GM12878 (cell line): ENCODE data around the gene RAB25. TPM values are rescaled to one million over a fixed set of nuclear protein-coding genes. Genes with fewer than 3 reads are reported as not detected.

Experiments used
- ATAC-seq: fragments of 200-7000 bp; cut with Tn5 transposase; 3 replicates; pipeline ENCODE4 v1.9.1; 2020; ENCODE audit warnings: mild to moderate bottlenecking, moderate library complexity
- BruUV-seq: library from RNA; stranded (reverse); fragments of 400-500 nt; replicated peaks from 2 replicates; lab custom pipeline; 2021; lab: Mats Ljungman, UMichigan
- CTCF ChIA-PET: fragments of 300-600 bp; sonication (Branson Sonifier 250); formaldehyde crosslinking; extraction: SDS; loops from one replicate; lab custom pipeline; 2021; ENCODE audit warnings: inconsistent platforms; lab: Yijun Ruan, JAX
- POLR2A ChIA-PET: fragments of 350-600 bp; formaldehyde crosslinking; extraction: SDS; loops from one replicate; lab custom pipeline; 2021; ENCODE audit warnings: inconsistent platforms; lab: Charles Lee
- RAD21 ChIA-PET: fragments of 300-600 bp; sonication (Branson Sonifier 250); formaldehyde crosslinking; loops from one replicate; lab custom pipeline; 2023; ENCODE audit warnings: antibody characterized with exemption; ENCODE audit not compliant: unreplicated experiment; lab: Charles Lee
- SMC1A ChIA-PET: fragments of 300-600 bp; sonication (Branson Sonifier 250); formaldehyde crosslinking; loops from one replicate; lab custom pipeline; 2023; ENCODE audit not compliant: unreplicated experiment, uncharacterized antibody; lab: Charles Lee
- DNase-seq: peaks from one replicate; pipeline ENCODE4 v3.0.0-alpha.2; 2011; ENCODE audit warnings: low read depth, low spot score
- FAIRE-seq: peaks from 3 replicates; lab custom pipeline; 2011; peaks lifted over from hg19 to GRCh38; lab: Jason Lieb, UNC
- H2AFZ ChIP-seq: 2 replicates; pipeline ENCODE4 v1.6.0; 2011; ENCODE audit warnings: low read depth, low read length, control low read depth; ENCODE audit not compliant: control insufficient read depth
- H3K27ac ChIP-seq: 2 replicates; pipeline ENCODE4 v1.5.1; 2011; ENCODE audit warnings: control low read depth; ENCODE audit not compliant: control insufficient read depth, insufficient read depth
- H3K27me3 ChIP-seq, 2 experiments: replicated peaks in 1 of 2; 2 replicates each; pipeline versions ENCODE4 v1.6.0 to v1.6.1; 2011; ENCODE audit warnings: low read length in 1 of 2; ENCODE audit not compliant: control insufficient read depth in 2 of 2, insufficient read depth in 2 of 2
- H3K36me3 ChIP-seq, 2 experiments: 2 replicates each; pipeline ENCODE4 v1.5.1; 2011; ENCODE audit warnings: low read length in 1 of 2; ENCODE audit not compliant: control insufficient read depth in 2 of 2, insufficient read depth in 2 of 2
- H3K4me1 ChIP-seq: 2 replicates; pipeline ENCODE4 v1.6.1; 2011; ENCODE audit warnings: mild to moderate bottlenecking, low read length, moderate library complexity, mixed read lengths; ENCODE audit not compliant: control insufficient read depth, insufficient read depth
- H3K4me2 ChIP-seq: 2 replicates; pipeline ENCODE4 v1.6.0; 2011; ENCODE audit warnings: control low read depth; ENCODE audit not compliant: control insufficient read depth, insufficient read depth
- H3K4me3 ChIP-seq: fragments of 200-600 bp; sonication (generic); 2 replicates; pipeline ENCODE4 v1.5.1; 2016
- H3K79me2 ChIP-seq: 2 replicates; pipeline ENCODE4 v1.6.0; 2011; ENCODE audit warnings: low read length; ENCODE audit not compliant: control insufficient read depth, insufficient read depth
- H3K9ac ChIP-seq: 2 replicates; pipeline ENCODE4 v1.8.0; 2011; ENCODE audit warnings: low read length, control low read depth, mixed read lengths; ENCODE audit not compliant: control insufficient read depth, insufficient read depth
- H3K9me3 ChIP-seq: replicated peaks from 3 replicates; pipeline ENCODE4 v1.5.1; 2011; ENCODE audit warnings: mild to moderate bottlenecking, low read length; ENCODE audit not compliant: control insufficient read depth, insufficient read depth
- H4K20me1 ChIP-seq: 2 replicates; pipeline ENCODE4 v1.6.0; 2011; ENCODE audit not compliant: control insufficient read depth, insufficient read depth
- CBX5 ChIP-seq: sonication (generic); IDR thresholded peaks from 2 replicates; pipeline ENCODE4 v1.6.1; 2016; ENCODE audit warnings: low read depth, moderate library complexity, mild to moderate bottlenecking, inconsistent platforms
- CEBPB ChIP-seq, 2 experiments: fragments of 150-350 bp in 1 of 2; IDR thresholded peaks; 2 replicates each; pipeline ENCODE4 v1.6.1; 2012 to 2014; ENCODE audit warnings: low read depth in 2 of 2, low read length in 2 of 2, borderline replicate concordance in 1 of 2, inconsistent platforms in 1 of 2
- E2F4 ChIP-seq: IDR thresholded peaks from 2 replicates; pipeline ENCODE4 v1.6.1; 2012; ENCODE audit warnings: low read depth, low read length, improper control_type of control experiment
- HDAC2 ChIP-seq: fragments of 200-600 bp; sonication (generic); IDR thresholded peaks from 2 replicates; pipeline ENCODE4 v1.6.1; 2017
- JUNB ChIP-seq: IDR thresholded peaks from 2 replicates; pipeline ENCODE4 v1.6.1; 2016; ENCODE audit warnings: antibody characterized with exemption, mild to moderate bottlenecking
- PRDM15 ChIP-seq: fragments of 450-650 bp; formaldehyde crosslinking; IDR thresholded peaks from 2 replicates; pipeline ENCODE4 v1.4.0; 2020; ENCODE audit warnings: mild to moderate bottlenecking, moderate library complexity
- RB1 ChIP-seq: fragments of 450-650 bp; formaldehyde crosslinking; IDR thresholded peaks from 2 replicates; pipeline ENCODE4 v1.6.1; 2017; ENCODE audit warnings: mild to moderate bottlenecking, borderline replicate concordance
- SMAD5 ChIP-seq: IDR thresholded peaks from 2 replicates; pipeline ENCODE4 v1.6.1; 2016; ENCODE audit warnings: antibody characterized with exemption, low read depth
- TBL1XR1 ChIP-seq: IDR thresholded peaks from 2 replicates; pipeline ENCODE4 v1.6.1; 2012; ENCODE audit warnings: low read depth, low read length, improper control_type of control experiment
- ZBTB33 ChIP-seq: fragments of 450-650 bp; IDR thresholded peaks from 2 replicates; pipeline ENCODE4 v1.6.1; 2017; ENCODE audit warnings: mild to moderate bottlenecking
- ZNF24 ChIP-seq: fragments of 450-650 bp; IDR thresholded peaks from 2 replicates; pipeline ENCODE4 v1.6.1; 2017; ENCODE audit warnings: antibody characterized with exemption, mild to moderate bottlenecking
- ZSCAN29 ChIP-seq: fragments of 450-650 bp; IDR thresholded peaks from 2 replicates; pipeline ENCODE4 v1.6.1; 2017; ENCODE audit warnings: mild to moderate bottlenecking, moderate library complexity
- WGBS: methylation state at CpG from one replicate; pipeline ENCODE4 v1.1.6; 2016; ENCODE audit warnings: low lambda C conversion rate; ENCODE audit not compliant: insufficient replicate concordance, insufficient coverage; ENCODE audit errors: missing lambda C conversion rate; 5-methylcytosine and 5-hydroxymethylcytosine counted together
- in situ Hi-C: fragments of 300-500 bp; cut with MboI; formaldehyde crosslinking; loops from 9 replicates; pipeline ENCODE4 v1.14.3; 2018; ENCODE audit warnings: mixed read lengths
- intact Hi-C: fragments of 100-400 bp; cut with micrococcal nuclease; formaldehyde crosslinking; loops from one replicate; pipeline ENCODE4 v1.14.2; 2022; ENCODE audit not compliant: unreplicated experiment
- polyA plus RNA-seq, 11 experiments: library from polyadenylated mRNA; depleted of rRNA in 4 of 11; unstranded in 6 of 11; stranded (reverse) in 5 of 11; fragments of >200 nt; fragmentation: Nextera tagmentation in 4 of 11; fragmentation: Illumina TruSeq in 1 of 11; extraction: Ambion mirVana in 4 of 11; extraction: Trizol in 1 of 11; gene quantifications; 1 replicate in 1 of 11; 2 replicates in 10 of 11; pipeline versions ENCODE4 v1.2.1 to v1.2.3, GENCODE V29; 2011 to 2016; ENCODE audit warnings: inconsistent platforms in 2 of 11, missing spikeins in 2 of 11, low read depth in 1 of 11
- total RNA-seq, 4 experiments: library from RNA; depleted of rRNA in 3 of 4; stranded (reverse); fragments of >200 nt in 3 of 4; fragmentation: Illumina TruSeq in 1 of 4; extraction: Trizol in 1 of 4; gene quantifications; 2 replicates each; pipeline versions ENCODE4 v1.2.1 to v1.2.3, GENCODE V29; 2013 to 2021

The RAB25 gene
- total and polyA plus RNA-seq, 10 of the 15 experiments (the other 5 are each of a cell fraction or from before 2014, with no cell fraction given): 0.16 to 0.36 (median 0.22) TPM; not detected in 7

- no peaks in the 10 kb centered on the region for H3K36me3 ChIP-seq
- H3K4me1 ChIP-seq: peaks cover 38% of the 10 kb centered on the region
- RAD21 ChIA-PET: interaction anchor here (0.7 to 22.4 kb wide), 14 partner anchors 10 to 130 kb away, joined by 3 to 695 read pairs (median 4); partner anchors contain the start of gene LMNA
- intact Hi-C loops: loop anchor here (1.0 to 10.0 kb wide), 3 partner anchors 33 to 220 kb away; partner anchors contain the start of genes SMG5 and TMEM79
- H3K9ac ChIP-seq: peak overlapping the region; percentile 65
- SMC1A ChIA-PET: interaction anchor here (0.9 to 23.8 kb wide), 15 partner anchors 8 to 186 kb away, joined by 3 to 874 read pairs (median 4); partner anchors contain the start of genes LMNA, MEX3A and SMG5
- no peaks in the 10 kb centered on the region for H3K27me3 ChIP-seq
- peak; percentile 87 for ATAC-seq
- peaks cover 2% of the 10 kb centered on the region; the same call in 1 of the 2 replicates for H3K79me2 ChIP-seq
- peak; percentile 78 for FAIRE-seq
- H3K4me2 ChIP-seq: peak overlapping the region; percentile 74
- H3K27ac ChIP-seq: peak overlapping the region; percentile 79
- no peaks in the 10 kb centered on the region for H4K20me1 ChIP-seq
- no TSS peak for BruUV-seq
- no peak overlapping the region for H3K4me3 ChIP-seq
- 1% methylated on average over 14 of the region's 14 CpGs for WGBS
- in situ Hi-C loops: no loop called here
- H3K9me3 ChIP-seq: no peaks in the 10 kb centered on the region
- POLR2A ChIA-PET: interaction anchor here (1.0 to 6.8 kb wide), 10 partner anchors 9 to 116 kb away, joined by 3 to 89 read pairs (median 9); partner anchors contain the start of genes LMNA and PMF1
- peak overlapping the region; percentile 57 for H2AFZ ChIP-seq
- CTCF ChIA-PET: interaction anchor here (0.6 to 21.5 kb wide), 33 partner anchors 9 to 274 kb away, joined by 3 to 1294 read pairs (median 4); partner anchors contain the start of genes LMNA, MEX3A and PMF1
- peak; percentile 93 for DNase-seq
- TF ChIP-seq ZBTB33 (no peak), JUNB (peak; percentile 87), SMAD5 (no peak), CEBPB (IDR thresholded peaks at IDR 0.05; ENCODE audit: borderline replicate concordance in 1 of 2, low read depth in 2 of 2, low read length in 2 of 2) (no peak), HDAC2 (no peak), ZSCAN29 (no peak), CBX5 (no peak), PRDM15 (CRISPR knock-in tag) (no peak), ZNF24 (peak; percentile 55), E2F4 (no peak), TBL1XR1 (peak; percentile 98), RB1 (no peak)
Measured at GRCh38 chr1:156096640-156097391, 35.9 kb downstream of the RAB25 start.
